Smooth muscle cell of the brain vasculature (primary cell): ENCODE results near the gene CFAP161.

Source experiments
- DNase-seq: peaks from one replicate; pipeline ENCODE4 v3.0.0-alpha.2; 2012; ENCODE audit warnings: low read depth, low spot score

Gene CFAP161

GRCh38 chr15:81183439-81183775, 49.3 kb downstream of the CFAP161 start:
- DNase-seq, result no peak

- DNase-seq, result no peak
Observed at GRCh38 chr15:81184188-81184587, 50.1 kb downstream of the CFAP161 start.

GRCh38 chr15:81185631-81186295, 51.7 kb downstream of the CFAP161 start:
- no peak for DNase-seq

GRCh38 chr15:81188354-81188753, 54.3 kb downstream of the CFAP161 start:
- no peak for DNase-seq

GRCh38 chr15:81189583-81190283, 55.7 kb downstream of the CFAP161 start:
- DNase-seq, result no peak

- DNase-seq, result no peak
Observed at GRCh38 chr15:81190922-81191507, 56.9 kb downstream of the CFAP161 start.

GRCh38 chr15:81191701-81192100, 57.6 kb downstream of the CFAP161 start:
- no peak for DNase-seq

GRCh38 chr15:81194723-81195122, 60.7 kb downstream of the CFAP161 start:
- DNase-seq, result no peak

- DNase-seq, result no peak
Observed at GRCh38 chr15:81195339-81195864, 61.3 kb downstream of the CFAP161 start.

- no peak for DNase-seq
Observed at GRCh38 chr15:81196576-81197254, 62.6 kb downstream of the CFAP161 start, which contains the start of gene IL16. Gene IL16, plus strand, starts transcription at chr15:81196879. Its CDS starts 28,521 bp downstream, at chr15:81225400.

- DNase-seq, result no peak
Observed at GRCh38 chr15:81197255-81197630, 63.2 kb downstream of the CFAP161 start.

GRCh38 chr15:81197688-81198281, 63.7 kb downstream of the CFAP161 start:
- no peak for DNase-seq
